Calu3 (cell line): ENCODE measurements around the gene SLC20A1. TPM values are rescaled to one million over a fixed set of nuclear protein-coding genes. Genes with fewer than 3 reads are reported as not detected.

ENCODE experiments used
- Bru-seq: library from RNA; stranded (reverse); fragments of 400-500 nt; gene quantifications from one replicate; lab custom pipeline; 2021; lab: Mats Ljungman, UMichigan
- BruChase-seq, 2 experiments: library from RNA; stranded (reverse); fragments of 400-500 nt; gene quantifications; one replicate each; lab custom pipeline; 2021; lab: Mats Ljungman, UMichigan
- BruUV-seq: library from RNA; stranded (reverse); fragments of 400-500 nt; replicated peaks from 2 replicates; lab custom pipeline; 2021; lab: Mats Ljungman, UMichigan
- CTCF ChIA-PET: fragments of 300-600 bp; sonication (Branson Sonifier 250); formaldehyde crosslinking; loops from one replicate; lab custom pipeline; 2022; ENCODE audit warnings: antibody characterized with exemption; lab: Charles Lee
- DNase-seq: peaks from one replicate; pipeline ENCODE4 v3.0.0; 2022
- H3K27ac Mint-ChIP-seq: one replicate; pipeline ENCODE4 v1.8.0; 2022; ENCODE audit warnings: mixed read lengths; ENCODE audit not compliant: unreplicated experiment
- H3K27me3 Mint-ChIP-seq: one replicate; pipeline ENCODE4 v1.8.0; 2022; ENCODE audit warnings: mixed read lengths; ENCODE audit not compliant: unreplicated experiment
- H3K36me3 Mint-ChIP-seq: one replicate; pipeline ENCODE4 v1.8.0; 2022; ENCODE audit warnings: mild to moderate bottlenecking, moderate library complexity, mixed read lengths; ENCODE audit not compliant: insufficient read depth, unreplicated experiment
- H3K4me1 Mint-ChIP-seq: one replicate; pipeline ENCODE4 v1.8.0; 2022; ENCODE audit warnings: mild to moderate bottlenecking, low read depth, mixed read lengths; ENCODE audit not compliant: unreplicated experiment
- H3K4me3 Mint-ChIP-seq: one replicate; pipeline ENCODE4 v1.8.0; 2022; ENCODE audit warnings: mild to moderate bottlenecking, low read depth, moderate library complexity, mixed read lengths; ENCODE audit not compliant: unreplicated experiment
- H3K9me3 Mint-ChIP-seq: one replicate; pipeline ENCODE4 v1.8.0; 2022; ENCODE audit warnings: low read depth, mixed read lengths; ENCODE audit not compliant: unreplicated experiment
- CTCF ChIP-seq: fragments of 200-600 bp; IDR thresholded peaks from one replicate; pipeline ENCODE4 v1.8.0; 2022; ENCODE audit warnings: antibody characterized with exemption; ENCODE audit not compliant: unreplicated experiment
- intact Hi-C: fragments of 100-400 bp; cut with micrococcal nuclease; formaldehyde crosslinking; loops from one replicate; pipeline ENCODE4 v1.10.0; 2022; ENCODE audit not compliant: unreplicated experiment
- long read RNA-seq: library from polyadenylated mRNA; stranded (forward); transcript quantifications from one replicate; pipeline ENCODE4 v2.0.0, GENCODE V29; 2022
- total RNA-seq: library from RNA; stranded (reverse); gene quantifications from 2 replicates; pipeline ENCODE4 v1.2.3, GENCODE V29; 2022

Gene SLC20A1
- total RNA-seq (71.7 and 84.5 TPM in 2 replicates), Bru-seq, nascent RNA (percentile 99 among the genes with signal in this experiment), BruChase-seq, experiment 1, labeled RNA remaining after a 6-hour chase (percentile 90 among the genes with signal in this experiment), BruChase-seq, experiment 2, labeled RNA remaining after a 2-hour chase (percentile 97 among the genes with signal in this experiment)
- long read RNA-seq, transcript SLC20A1-201 (11 exons, 3,381 nt): major isoform, 47 of 69 reads
- long read RNA-seq, partial matches to known transcripts: 14 of 69 reads
- long read RNA-seq, other reads (novel, unspliced or antisense): 8 of 69 reads

GRCh38 chr2:112645310-112646101 lies at the start of gene SLC20A1:
Gene SLC20A1, plus strand, starts transcription at chr2:112645939. Its CDS starts 890 bp downstream, at chr2:112646829.
- intact Hi-C loops: loop anchor here (1.0 kb wide), 1 partner anchor 14 kb away; no protein-coding TSS in a partner anchor
- peak within 1 kb of the TSS; percentile 88 for H3K4me3 Mint-ChIP-seq
- peaks cover 58% of the 10 kb centered on the region for H3K4me1 Mint-ChIP-seq
- peaks cover 71% of the 10 kb centered on the region for H3K36me3 Mint-ChIP-seq
- BruUV-seq: no TSS peak
- peak within 1 kb of the TSS; percentile 95 for H3K27ac Mint-ChIP-seq
- peak; percentile 99 for DNase-seq
- H3K27me3 Mint-ChIP-seq: no peaks in the 10 kb centered on the region
- CTCF ChIA-PET: interaction anchor here (0.6 to 3.3 kb wide), 16 partner anchors 13 to 296 kb away, joined by 3 to 22 read pairs (median 6); no protein-coding TSS in a partner anchor
- TF ChIP-seq CTCF: peak; percentile 58
- no peaks in the 10 kb centered on the region for H3K9me3 Mint-ChIP-seq

- intact Hi-C loops: no loop called here
- peaks cover 20% of the 10 kb centered on the region for H3K4me1 Mint-ChIP-seq
- DNase-seq: no peak
- no peaks in the 10 kb centered on the region for H3K9me3 Mint-ChIP-seq
- peaks cover 10% of the 10 kb centered on the region for H3K36me3 Mint-ChIP-seq
- H3K4me3 Mint-ChIP-seq: no peak overlapping the region
- no TSS peak for BruUV-seq
- no peaks in the 10 kb centered on the region for H3K27me3 Mint-ChIP-seq
- CTCF ChIA-PET: interaction anchor here (0.6 kb wide), 1 partner anchor 465 kb away, joined by 3 read pairs; no protein-coding TSS in a partner anchor
- no peak for TF ChIP-seq CTCF
- no peak overlapping the region for H3K27ac Mint-ChIP-seq
Measured at GRCh38 chr2:112597537-112598322, 48.0 kb upstream of the SLC20A1 start.

- TF ChIP-seq CTCF: no peak
- CTCF ChIA-PET: interaction anchor here (0.6 to 2.3 kb wide), 7 partner anchors 24 to 341 kb away, joined by 3 to 21 read pairs (median 4); partner anchors contain the start of gene SLC20A1
- intact Hi-C loops: loop anchor here (1.0 to 5.0 kb wide), 2 partner anchors 126 to 357 kb away; no protein-coding TSS in a partner anchor
- no TSS peak for BruUV-seq
- H3K36me3 Mint-ChIP-seq: peaks cover 5% of the 10 kb centered on the region
- no peaks in the 10 kb centered on the region for H3K27me3 Mint-ChIP-seq
- no peak for DNase-seq
- no peak overlapping the region for H3K27ac Mint-ChIP-seq
- H3K4me1 Mint-ChIP-seq: peaks cover 20% of the 10 kb centered on the region
- H3K9me3 Mint-ChIP-seq: no peaks in the 10 kb centered on the region
- H3K4me3 Mint-ChIP-seq: no peak overlapping the region
Measured at GRCh38 chr2:112600634-112601033, 45.1 kb upstream of the SLC20A1 start.

GRCh38 chr2:112601754-112602153 lies 44.0 kb upstream of the SLC20A1 start:
- no TSS peak for BruUV-seq

More at GRCh38 chr2:112601754-112602153, 44.0 kb upstream of the SLC20A1 start:
- no peaks in the 10 kb centered on the region for H3K27me3 Mint-ChIP-seq
- TF ChIP-seq CTCF: no peak
- intact Hi-C loops: loop anchor here (5.0 kb wide), 1 partner anchor 356 kb away; no protein-coding TSS in a partner anchor
- CTCF ChIA-PET: interaction anchor here (2.3 kb wide), 1 partner anchor 124 kb away, joined by 21 read pairs; no protein-coding TSS in a partner anchor
- H3K9me3 Mint-ChIP-seq: no peaks in the 10 kb centered on the region
- H3K36me3 Mint-ChIP-seq: peaks cover 5% of the 10 kb centered on the region
- no peak for DNase-seq
- no peak overlapping the region for H3K27ac Mint-ChIP-seq
- peaks cover 27% of the 10 kb centered on the region for H3K4me1 Mint-ChIP-seq
- no peak overlapping the region for H3K4me3 Mint-ChIP-seq
